ENCODE results near the gene F7.
A peak's percentile ranks its signal among the peaks of the same experiment; 100 is the strongest.

The F7 gene

DNA sequence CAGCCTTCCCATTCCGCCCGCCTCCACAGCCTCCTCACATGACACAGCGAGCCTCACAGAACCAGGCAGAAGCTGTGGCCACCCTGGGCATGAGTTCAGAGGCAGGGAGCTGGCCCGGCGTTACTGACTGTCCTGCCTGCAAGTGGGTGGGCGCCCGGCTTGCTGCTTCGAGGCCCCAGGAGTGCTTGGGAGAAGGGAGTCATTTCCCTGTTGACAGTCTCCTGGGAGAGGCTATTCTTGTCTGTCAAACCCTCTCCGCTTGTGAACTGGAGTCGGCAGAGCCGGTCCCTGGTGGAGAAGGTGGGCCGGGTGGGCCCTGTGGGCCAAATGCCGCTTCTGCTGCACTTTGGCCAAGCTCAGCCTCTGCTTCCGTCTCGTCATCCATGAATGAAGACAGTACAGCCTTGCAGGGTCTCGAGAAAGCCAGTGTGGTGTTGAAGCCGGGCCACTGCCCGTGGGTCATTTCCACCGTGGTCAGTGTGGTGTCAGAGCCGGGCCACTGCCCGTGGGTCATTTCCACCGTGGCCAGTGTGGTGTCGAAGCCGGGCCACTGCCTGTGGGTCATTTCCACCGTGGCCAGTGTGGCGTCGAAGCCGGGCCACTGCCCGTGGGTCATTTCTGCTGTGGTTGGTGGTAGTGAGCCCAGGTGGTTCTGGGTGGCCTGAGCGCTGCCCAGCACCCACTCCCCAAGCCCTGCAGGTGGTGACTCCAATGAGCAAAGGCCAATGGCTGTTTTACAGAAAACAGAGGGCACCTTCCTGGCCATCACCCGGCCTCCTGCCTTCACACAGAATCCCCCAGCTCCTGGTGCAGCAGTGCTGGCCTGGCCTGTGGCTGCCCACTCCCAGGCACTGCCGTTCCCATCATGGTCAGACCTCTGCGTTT, 13.5 kb upstream of the F7 start:
- Histone ChIP-seq H3K9me3 (ENCODE audit: control insufficient read depth, insufficient read depth, low read depth, low read length) (no peaks in the 10 kb centered on the region), H3K27ac (ENCODE audit: extremely low read depth, low read depth, low read length) (no peak overlapping the region), H3K36me3 (ENCODE audit: control insufficient read depth in 2 of 2, insufficient read depth in 1 of 2, low read length in 2 of 2) (peaks cover 0 to 15% of the 10 kb centered on the region in 2 experiments; a peak in 1 of 3 replicates), H3K4me3 (ENCODE audit: low read depth, low read length) (no peak overlapping the region), H3K4me1 (ENCODE audit: control insufficient read depth, insufficient read depth, low read length) (no peaks in the 10 kb centered on the region)
- CTCF ChIA-PET: no interaction called here
- POLR2A ChIA-PET: no interaction called here
- TF ChIP-seq ZNF394 (tag by site-specific recombination; IDR thresholded peaks at IDR 0.05; ENCODE audit: borderline replicate concordance) (no peak), ZNF76 (tag by site-specific recombination; IDR thresholded peaks at IDR 0.05; ENCODE audit: borderline replicate concordance, low read depth) (no peak), RBAK (tag by site-specific recombination; IDR thresholded peaks at IDR 0.05) (no peak), YY2 (tag by site-specific recombination; IDR thresholded peaks at IDR 0.05) (no peak), ZNF658 (tag by site-specific recombination; IDR thresholded peaks at IDR 0.05) (no peak), ZBTB7A (tag by site-specific recombination; IDR thresholded peaks at IDR 0.05; ENCODE audit: low read depth) (no peak), ZFHX2 (tag by site-specific recombination; conservative IDR thresholded peaks at IDR 0.05) (no peak), ZNF121 (tag by site-specific recombination; IDR thresholded peaks at IDR 0.05) (no peak), ZNF114 (tag by site-specific recombination; IDR thresholded peaks at IDR 0.05) (no peak)
- TF ChIP-seq, protein P1, sequence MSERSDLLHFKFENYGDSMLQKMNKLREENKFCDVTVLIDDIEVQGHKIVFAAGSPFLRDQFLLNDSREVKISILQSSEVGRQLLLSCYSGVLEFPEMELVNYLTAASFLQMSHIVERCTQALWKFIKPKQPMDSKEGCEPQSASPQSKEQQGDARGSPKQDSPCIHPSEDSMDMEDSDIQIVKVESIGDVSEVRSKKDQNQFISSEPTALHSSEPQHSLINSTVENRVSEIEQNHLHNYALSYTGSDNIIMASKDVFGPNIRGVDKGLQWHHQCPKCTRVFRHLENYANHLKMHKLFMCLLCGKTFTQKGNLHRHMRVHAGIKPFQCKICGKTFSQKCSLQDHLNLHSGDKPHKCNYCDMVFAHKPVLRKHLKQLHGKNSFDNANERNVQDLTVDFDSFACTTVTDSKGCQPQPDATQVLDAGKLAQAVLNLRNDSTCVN (tag by site-specific recombination; optimal IDR thresholded peaks at IDR 0.05): no peak
- TF ChIP-seq, protein P2, sequence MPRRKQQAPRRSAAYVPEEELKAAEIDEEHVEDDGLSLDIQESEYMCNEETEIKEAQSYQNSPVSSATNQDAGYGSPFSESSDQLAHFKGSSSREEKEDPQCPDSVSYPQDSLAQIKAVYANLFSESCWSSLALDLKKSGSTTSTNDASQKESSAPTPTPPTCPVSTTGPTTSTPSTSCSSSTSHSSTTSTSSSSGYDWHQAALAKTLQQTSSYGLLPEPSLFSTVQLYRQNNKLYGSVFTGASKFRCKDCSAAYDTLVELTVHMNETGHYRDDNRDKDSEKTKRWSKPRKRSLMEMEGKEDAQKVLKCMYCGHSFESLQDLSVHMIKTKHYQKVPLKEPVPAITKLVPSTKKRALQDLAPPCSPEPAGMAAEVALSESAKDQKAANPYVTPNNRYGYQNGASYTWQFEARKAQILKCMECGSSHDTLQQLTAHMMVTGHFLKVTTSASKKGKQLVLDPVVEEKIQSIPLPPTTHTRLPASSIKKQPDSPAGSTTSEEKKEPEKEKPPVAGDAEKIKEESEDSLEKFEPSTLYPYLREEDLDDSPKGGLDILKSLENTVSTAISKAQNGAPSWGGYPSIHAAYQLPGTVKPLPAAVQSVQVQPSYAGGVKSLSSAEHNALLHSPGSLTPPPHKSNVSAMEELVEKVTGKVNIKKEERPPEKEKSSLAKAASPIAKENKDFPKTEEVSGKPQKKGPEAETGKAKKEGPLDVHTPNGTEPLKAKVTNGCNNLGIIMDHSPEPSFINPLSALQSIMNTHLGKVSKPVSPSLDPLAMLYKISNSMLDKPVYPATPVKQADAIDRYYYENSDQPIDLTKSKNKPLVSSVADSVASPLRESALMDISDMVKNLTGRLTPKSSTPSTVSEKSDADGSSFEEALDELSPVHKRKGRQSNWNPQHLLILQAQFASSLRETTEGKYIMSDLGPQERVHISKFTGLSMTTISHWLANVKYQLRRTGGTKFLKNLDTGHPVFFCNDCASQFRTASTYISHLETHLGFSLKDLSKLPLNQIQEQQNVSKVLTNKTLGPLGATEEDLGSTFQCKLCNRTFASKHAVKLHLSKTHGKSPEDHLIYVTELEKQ (tag by site-specific recombination; IDR thresholded peaks at IDR 0.05; ENCODE audit: borderline replicate concordance): no peak

DNA sequence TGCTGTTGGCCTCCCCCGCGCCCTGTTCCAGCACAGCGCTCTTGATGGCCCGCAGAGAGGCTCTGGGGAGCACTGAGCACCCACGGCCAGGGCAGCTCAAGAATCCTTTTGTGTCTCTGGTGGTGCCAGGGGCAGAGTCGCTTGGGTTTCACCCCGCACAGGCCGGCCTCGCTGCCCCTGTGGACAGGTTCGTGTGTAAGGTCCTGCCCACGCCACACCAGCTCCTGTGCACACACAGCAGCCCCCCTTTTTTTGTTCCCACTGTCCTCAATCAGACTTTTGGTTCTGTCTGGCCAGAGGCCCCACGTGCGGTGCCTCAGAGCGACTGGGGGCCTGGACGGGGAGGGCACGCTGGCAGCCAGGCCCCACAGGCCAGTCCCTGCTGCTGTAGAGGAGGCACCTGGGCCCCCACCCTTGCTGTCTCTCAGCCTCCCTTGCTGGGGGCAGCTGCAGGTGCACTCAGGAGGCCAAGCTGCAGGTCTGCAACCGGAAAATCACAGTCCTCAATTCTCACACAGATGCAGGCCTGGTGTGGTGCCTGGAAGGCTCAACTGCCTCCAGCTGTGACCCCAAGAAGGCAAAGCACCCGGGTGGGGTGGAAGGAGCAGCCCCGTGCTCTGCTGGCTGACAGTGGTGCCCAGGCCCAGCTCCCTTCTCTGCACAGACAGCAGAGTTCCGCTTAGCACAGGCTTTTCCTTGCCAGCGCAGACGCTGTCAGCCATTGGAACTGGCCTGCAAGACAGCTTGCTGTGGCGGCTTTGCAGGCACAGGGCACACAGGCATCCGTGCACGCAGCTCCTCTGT, 12.6 kb upstream of the F7 start:
- Histone ChIP-seq H3K9me3 (ENCODE audit: control insufficient read depth, insufficient read depth, low read depth, low read length) (no peaks in the 10 kb centered on the region), H3K36me3 (ENCODE audit: control insufficient read depth in 2 of 2, insufficient read depth in 1 of 2, low read length in 2 of 2) (peaks cover 0 to 10% of the 10 kb centered on the region in 2 experiments; a peak in 1 of 3 replicates), H3K4me1 (ENCODE audit: control insufficient read depth, insufficient read depth, low read length) (no peaks in the 10 kb centered on the region), H3K27ac (ENCODE audit: extremely low read depth, low read depth, low read length) (no peak overlapping the region), H3K4me3 (ENCODE audit: low read depth, low read length) (no peak overlapping the region)
- TF ChIP-seq REPIN1 (tag by site-specific recombination; IDR thresholded peaks at IDR 0.05; ENCODE audit: low read depth) (no peak), WT1 (tag by site-specific recombination; IDR thresholded peaks at IDR 0.05) (no peak), ZNF433 (tag by site-specific recombination; IDR thresholded peaks at IDR 0.05; ENCODE audit: low read depth) (no peak), MZF1 (tag by site-specific recombination; IDR thresholded peaks at IDR 0.05; ENCODE audit: borderline replicate concordance) (no peak), GLIS1 (tag by site-specific recombination; IDR thresholded peaks at IDR 0.05) (0 out of 2 replicates have a peak, but pooled peaks have one; percentile 10), HOXD13 (CRISPR knock-in tag; IDR thresholded peaks at IDR 0.05; ENCODE audit: borderline replicate concordance) (no peak), ZNF830 (tag by site-specific recombination; IDR thresholded peaks at IDR 0.05; ENCODE audit: low read depth) (no peak), ZNF514 (tag by site-specific recombination; IDR thresholded peaks at IDR 0.05) (no peak), ZNF561 (tag by site-specific recombination; IDR thresholded peaks at IDR 0.05; ENCODE audit: borderline replicate concordance) (no peak)
- CTCF ChIA-PET: no interaction called here
- POLR2A ChIA-PET: no interaction called here

Data from HEK293 (cell line).